Measurements from ENCODE around the gene IQCF2. TPM values are rescaled to one million over a fixed set of nuclear protein-coding genes. Genes with fewer than 3 reads are reported as not detected.

The IQCF2 gene
- total and polyA plus RNA-seq, 7 experiments from 2014 or later: not detected

DNA sequence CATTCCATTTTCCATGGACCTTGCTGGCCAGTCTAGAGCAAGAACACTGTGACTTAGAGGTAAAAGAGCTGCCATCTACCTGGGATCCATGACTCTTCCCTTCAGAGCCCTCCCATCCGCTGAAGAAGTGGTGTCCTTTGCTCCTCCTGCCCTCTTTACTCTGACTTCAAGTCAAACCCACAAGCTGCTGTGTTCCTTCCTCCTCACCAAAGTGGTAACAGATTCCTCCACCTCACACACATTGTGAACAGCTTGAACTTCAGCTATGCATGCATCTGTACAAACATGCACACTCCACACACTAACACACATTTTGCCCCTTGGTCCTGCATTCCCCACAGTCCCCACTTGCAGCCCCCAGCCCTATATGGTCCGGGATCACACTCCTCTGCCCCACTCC is 13.0 kb downstream of the IQCF2 start:
- DNase-seq (no peak), ATAC-seq (no peak)
- Mint-ChIP-seq H3K27me3 (peaks cover 10 to 20% (median 14%) of the 10 kb centered on the region in 5 donors), H3K36me3 (no peaks in the 10 kb centered on the region), H3K4me3 (no peak overlapping the region), H3K27ac (peak overlapping the region in 1 of 9 donors; percentile 26), H3K4me1 (peaks cover 0 to 3% (median 0%) of the 10 kb centered on the region in 7 donors), H3K9me3 (peaks cover 0 to 1% (median 0%) of the 10 kb centered on the region in 11 donors)
- no peak overlapping the region for H3K4me3 ChIP-seq (ENCODE audit: low read length)
- no peaks in the 10 kb centered on the region for H3K9me3 ChIP-seq (ENCODE audit: control insufficient read depth in 2 of 3, low read length in 3 of 3)
- CTCF ChIA-PET: no interaction called here
- POLR2A ChIA-PET: no interaction called here
- peaks cover 0 to 1% of the 10 kb centered on the region in 2 donors for H3K27me3 ChIP-seq (ENCODE audit: control insufficient read depth in 2 of 2, insufficient read depth in 2 of 2, low read length in 2 of 2)
- H3K4me1 ChIP-seq (ENCODE audit: control insufficient read depth in 2 of 2, insufficient read depth in 2 of 2, low read length in 2 of 2): no peaks in the 10 kb centered on the region
- H3K27ac ChIP-seq (ENCODE audit: low read depth, low read length): no peak overlapping the region
- no peaks in the 10 kb centered on the region for H3K36me3 ChIP-seq (ENCODE audit: control insufficient read depth in 2 of 3, insufficient read depth in 3 of 3, low read length in 3 of 3)
- intact Hi-C loops (cut with micrococcal nuclease): no loop called here

- H3K4me3 ChIP-seq (ENCODE audit: low read length): no peak overlapping the region
- H3K36me3 ChIP-seq (ENCODE audit: control insufficient read depth in 2 of 3, insufficient read depth in 3 of 3, low read length in 3 of 3): no peaks in the 10 kb centered on the region
- H3K27me3 ChIP-seq (ENCODE audit: control insufficient read depth in 2 of 2, insufficient read depth in 2 of 2, low read length in 2 of 2): no peaks in the 10 kb centered on the region
- ATAC-seq (no peak), DNase-seq (no peak)
- ChIA-PET CTCF (no interaction called here), POLR2A (no interaction called here)
- Mint-ChIP-seq H3K27me3 (peaks cover 10 to 21% (median 14%) of the 10 kb centered on the region in 5 donors), H3K9me3 (peaks cover 0 to 1% (median 0%) of the 10 kb centered on the region in 11 donors), H3K27ac (peak overlapping the region in 1 of 9 donors; percentile 26), H3K36me3 (no peaks in the 10 kb centered on the region), H3K4me1 (peaks cover 0 to 3% (median 0%) of the 10 kb centered on the region in 7 donors), H3K4me3 (no peak overlapping the region)
- intact Hi-C loops (cut with micrococcal nuclease): no loop called here
- H3K4me1 ChIP-seq (ENCODE audit: control insufficient read depth in 2 of 2, insufficient read depth in 2 of 2, low read length in 2 of 2): no peaks in the 10 kb centered on the region
- H3K9me3 ChIP-seq (ENCODE audit: control insufficient read depth in 2 of 3, low read length in 3 of 3): no peaks in the 10 kb centered on the region
- no peak overlapping the region for H3K27ac ChIP-seq (ENCODE audit: low read depth, low read length)
Observed at GRCh38 chr3:51874889-51875288, 13.5 kb downstream of the IQCF2 start.

- no peaks in the 10 kb centered on the region for H3K27me3 ChIP-seq (ENCODE audit: control insufficient read depth in 2 of 2, insufficient read depth in 2 of 2, low read length in 2 of 2)
- no peaks in the 10 kb centered on the region for H3K9me3 ChIP-seq (ENCODE audit: control insufficient read depth in 2 of 3, low read length in 3 of 3)
- POLR2A ChIA-PET: no interaction called here
- peaks cover 8 to 23% (median 18%) of the 10 kb centered on the region in 5 donors for H3K27me3 Mint-ChIP-seq
- H3K4me3 Mint-ChIP-seq: no peak within 1 kb of the TSS
- no peak within 1 kb of the TSS for H3K4me3 ChIP-seq (ENCODE audit: low read length)
- no peaks in the 10 kb centered on the region for H3K36me3 Mint-ChIP-seq
- CTCF ChIA-PET: no interaction called here
- no peak for ATAC-seq
- no peak within 1 kb of the TSS for H3K27ac ChIP-seq (ENCODE audit: low read depth, low read length)
- peaks cover 0 to 2% (median 0%) of the 10 kb centered on the region in 7 donors for H3K4me1 Mint-ChIP-seq
- intact Hi-C loops (cut with micrococcal nuclease): no loop called here
- H3K9me3 Mint-ChIP-seq: peaks cover 0 to 5% (median 0%) of the 10 kb centered on the region in 11 donors
- no peaks in the 10 kb centered on the region for H3K36me3 ChIP-seq (ENCODE audit: control insufficient read depth in 2 of 3, insufficient read depth in 3 of 3, low read length in 3 of 3)
- no peak for DNase-seq
- H3K27ac Mint-ChIP-seq: peak within 1 kb of the TSS in 1 of 9 donors; percentile 26
- H3K4me1 ChIP-seq (ENCODE audit: control insufficient read depth in 2 of 2, insufficient read depth in 2 of 2, low read length in 2 of 2): no peaks in the 10 kb centered on the region
Observed at GRCh38 chr3:51875501-51875900, 14.1 kb downstream of the IQCF2 start, which contains the start of gene IQCF5. Gene IQCF5 (minus strand): TSS chr3:51875601. CDS start chr3:51875531, 70 bp downstream.

DNA sequence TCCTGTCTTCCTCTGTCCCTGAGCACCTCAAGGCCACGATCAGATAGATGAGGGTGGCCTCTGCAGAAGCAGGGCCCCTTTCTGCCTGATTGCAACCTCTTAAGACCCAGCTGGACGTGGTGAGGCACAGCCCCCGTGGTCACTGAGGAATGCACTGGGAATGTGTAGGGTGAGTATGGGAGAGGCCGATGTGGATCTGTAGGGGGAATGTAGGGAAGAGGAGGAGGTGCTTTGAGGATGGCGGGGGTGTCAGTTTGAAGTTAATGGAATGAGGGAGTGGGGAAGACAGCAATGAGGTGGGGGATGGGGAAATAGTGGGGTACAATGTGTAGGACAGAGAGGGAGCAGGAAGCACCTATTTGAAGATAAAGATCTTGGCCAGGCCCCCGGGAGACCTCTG is 14.8 kb downstream of the IQCF2 start:
- H3K36me3 Mint-ChIP-seq: no peaks in the 10 kb centered on the region
- H3K4me3 Mint-ChIP-seq: no peak overlapping the region
- CTCF ChIA-PET: no interaction called here

GRCh38 chr3:51879937-51880336 is 18.5 kb downstream of the IQCF2 start:
- no peaks in the 10 kb centered on the region for H3K9me3 ChIP-seq (ENCODE audit: control insufficient read depth in 2 of 3, low read length in 3 of 3)
- H3K27me3 ChIP-seq (ENCODE audit: control insufficient read depth in 2 of 2, insufficient read depth in 2 of 2, low read length in 2 of 2): no peaks in the 10 kb centered on the region
- no peaks in the 10 kb centered on the region for H3K36me3 Mint-ChIP-seq

More for the DNA sequence above, 14.8 kb downstream of the IQCF2 start:
- DNase-seq (no peak), ATAC-seq (no peak)
- Mint-ChIP-seq H3K9me3 (peaks cover 0 to 5% (median 0%) of the 10 kb centered on the region in 11 donors), H3K4me1 (peaks cover 0 to 2% (median 0%) of the 10 kb centered on the region in 7 donors), H3K27ac (no peak overlapping the region), H3K27me3 (peaks cover 3 to 18% (median 16%) of the 10 kb centered on the region in 5 donors)
- intact Hi-C loops (cut with micrococcal nuclease): no loop called here
- Histone ChIP-seq H3K4me3 (ENCODE audit: low read length) (no peak overlapping the region), H3K4me1 (ENCODE audit: control insufficient read depth in 2 of 2, insufficient read depth in 2 of 2, low read length in 2 of 2) (no peaks in the 10 kb centered on the region), H3K36me3 (ENCODE audit: control insufficient read depth in 2 of 3, insufficient read depth in 3 of 3, low read length in 3 of 3) (no peaks in the 10 kb centered on the region), H3K9me3 (ENCODE audit: control insufficient read depth in 2 of 3, low read length in 3 of 3) (no peaks in the 10 kb centered on the region), H3K27me3 (ENCODE audit: control insufficient read depth in 2 of 2, insufficient read depth in 2 of 2, low read length in 2 of 2) (no peaks in the 10 kb centered on the region), H3K27ac (ENCODE audit: low read depth, low read length) (no peak overlapping the region)
- POLR2A ChIA-PET: no interaction called here

GRCh38 chr3:51886447-51886846 is 25.0 kb downstream of the IQCF2 start:
- ChIA-PET CTCF (no interaction called here), POLR2A (no interaction called here)
- peaks cover 0 to 9% (median 2%) of the 10 kb centered on the region in 7 donors for H3K4me1 Mint-ChIP-seq
- H3K4me3 Mint-ChIP-seq: no peak overlapping the region
- DNase-seq (no peak), ATAC-seq (no peak)
- no peak overlapping the region for H3K4me3 ChIP-seq (ENCODE audit: low read length)
- no peak overlapping the region for H3K27ac ChIP-seq (ENCODE audit: low read depth, low read length)
- H3K27ac Mint-ChIP-seq: no peak overlapping the region
- H3K9me3 ChIP-seq (ENCODE audit: control insufficient read depth in 2 of 3, low read length in 3 of 3): no peaks in the 10 kb centered on the region
- H3K4me1 ChIP-seq (ENCODE audit: control insufficient read depth in 2 of 2, insufficient read depth in 2 of 2, low read length in 2 of 2): no peaks in the 10 kb centered on the region
- no peaks in the 10 kb centered on the region for H3K36me3 Mint-ChIP-seq
- peaks cover 0 to 3% of the 10 kb centered on the region in 2 donors for H3K27me3 ChIP-seq (ENCODE audit: control insufficient read depth in 2 of 2, insufficient read depth in 2 of 2, low read length in 2 of 2)
- H3K9me3 Mint-ChIP-seq: no peaks in the 10 kb centered on the region
- intact Hi-C loops (cut with micrococcal nuclease): no loop called here
- H3K27me3 Mint-ChIP-seq: peaks cover 5 to 36% (median 8%) of the 10 kb centered on the region in 5 donors
- no peaks in the 10 kb centered on the region for H3K36me3 ChIP-seq (ENCODE audit: control insufficient read depth in 2 of 3, insufficient read depth in 3 of 3, low read length in 3 of 3)

More at GRCh38 chr3:51879937-51880336, 18.5 kb downstream of the IQCF2 start:
- Mint-ChIP-seq H3K27me3 (peaks cover 10 to 24% (median 18%) of the 10 kb centered on the region in 5 donors), H3K4me3 (no peak overlapping the region), H3K27ac (no peak overlapping the region), H3K9me3 (peaks cover 0 to 5% (median 0%) of the 10 kb centered on the region in 11 donors), H3K4me1 (peaks cover 0 to 2% (median 0%) of the 10 kb centered on the region in 7 donors)
- no peaks in the 10 kb centered on the region for H3K36me3 ChIP-seq (ENCODE audit: control insufficient read depth in 2 of 3, insufficient read depth in 3 of 3, low read length in 3 of 3)
- DNase-seq (no peak), ATAC-seq (no peak)
- intact Hi-C loops (cut with micrococcal nuclease): no loop called here
- ChIA-PET POLR2A (no interaction called here), CTCF (no interaction called here)
- no peaks in the 10 kb centered on the region for H3K4me1 ChIP-seq (ENCODE audit: control insufficient read depth in 2 of 2, insufficient read depth in 2 of 2, low read length in 2 of 2)
- no peak overlapping the region for H3K4me3 ChIP-seq (ENCODE audit: low read length)
- no peak overlapping the region for H3K27ac ChIP-seq (ENCODE audit: low read depth, low read length)

DNA sequence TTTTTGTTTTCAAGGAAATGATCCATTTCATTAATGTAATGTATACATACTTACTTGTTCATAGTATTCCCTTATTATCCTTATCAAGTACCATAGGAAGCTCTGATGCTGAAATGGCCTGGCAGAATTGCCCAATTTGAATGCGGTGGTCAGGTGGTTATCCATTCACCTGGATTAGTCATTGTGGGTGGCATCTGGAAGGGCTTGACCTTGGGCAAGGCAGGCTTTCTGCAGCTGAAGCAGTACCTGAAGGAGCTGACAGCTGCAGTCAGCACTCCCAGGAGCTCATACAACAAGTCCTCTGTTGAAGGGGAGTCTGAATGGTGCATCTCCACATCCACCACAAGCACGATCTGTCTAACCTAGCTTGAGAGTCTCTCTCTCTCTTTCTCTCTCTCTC is 26.2 kb downstream of the IQCF2 start:
- Histone ChIP-seq H3K27ac (ENCODE audit: low read depth, low read length) (no peak overlapping the region), H3K9me3 (ENCODE audit: control insufficient read depth in 2 of 3, low read length in 3 of 3) (no peaks in the 10 kb centered on the region), H3K27me3 (ENCODE audit: control insufficient read depth in 2 of 2, insufficient read depth in 2 of 2, low read length in 2 of 2) (peaks cover 0 to 3% of the 10 kb centered on the region in 2 donors), H3K4me3 (ENCODE audit: low read length) (no peak overlapping the region), H3K4me1 (ENCODE audit: control insufficient read depth in 2 of 2, insufficient read depth in 2 of 2, low read length in 2 of 2) (no peaks in the 10 kb centered on the region), H3K36me3 (ENCODE audit: control insufficient read depth in 2 of 3, insufficient read depth in 3 of 3, low read length in 3 of 3) (no peaks in the 10 kb centered on the region)
- intact Hi-C loops (cut with micrococcal nuclease): no loop called here
- ChIA-PET POLR2A (interaction anchor here (0.5 kb wide), 1 partner anchor 28 kb away, joined by 3 read pairs; no protein-coding TSS in a partner anchor), CTCF (no interaction called here)
- Mint-ChIP-seq H3K4me1 (peaks cover 0 to 16% (median 8%) of the 10 kb centered on the region in 7 donors), H3K9me3 (no peaks in the 10 kb centered on the region), H3K4me3 (no peak overlapping the region), H3K36me3 (no peaks in the 10 kb centered on the region), H3K27ac (no peak overlapping the region), H3K27me3 (peaks cover 5 to 26% (median 15%) of the 10 kb centered on the region in 5 donors)
- no peak for ATAC-seq
- DNase-seq: no peak
